CD4-positive, alpha-beta T cell treated with Interleukin-1 beta for 1 hour (primary cell): ENCODE measurements around the gene CNTN5.

Experiments
- DNase-seq, 2 donors: peaks; one replicate each; pipeline ENCODE4 v3.0.0-alpha.2; 2020 to 2022

The CNTN5 gene

DNA sequence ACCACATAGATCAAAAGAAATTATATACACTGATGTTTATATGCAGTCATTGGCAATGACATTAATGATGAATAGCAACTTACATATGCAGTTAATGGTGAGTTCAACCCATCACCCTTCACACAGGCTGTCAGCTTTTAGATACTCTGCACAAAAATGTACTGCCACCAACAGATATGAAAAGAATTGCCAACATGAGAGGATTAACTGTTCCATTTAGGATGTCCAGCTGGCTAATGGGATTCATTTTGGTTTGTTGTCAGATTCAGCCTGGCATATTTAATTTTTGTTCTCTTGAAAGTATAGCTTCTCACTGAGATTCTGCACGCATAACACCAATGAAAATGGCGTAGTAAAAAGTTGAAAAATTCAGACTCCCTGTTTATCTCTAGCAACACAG, 1112.4 kb downstream of the CNTN5 start:
- DNase-seq, result no peak

DNA sequence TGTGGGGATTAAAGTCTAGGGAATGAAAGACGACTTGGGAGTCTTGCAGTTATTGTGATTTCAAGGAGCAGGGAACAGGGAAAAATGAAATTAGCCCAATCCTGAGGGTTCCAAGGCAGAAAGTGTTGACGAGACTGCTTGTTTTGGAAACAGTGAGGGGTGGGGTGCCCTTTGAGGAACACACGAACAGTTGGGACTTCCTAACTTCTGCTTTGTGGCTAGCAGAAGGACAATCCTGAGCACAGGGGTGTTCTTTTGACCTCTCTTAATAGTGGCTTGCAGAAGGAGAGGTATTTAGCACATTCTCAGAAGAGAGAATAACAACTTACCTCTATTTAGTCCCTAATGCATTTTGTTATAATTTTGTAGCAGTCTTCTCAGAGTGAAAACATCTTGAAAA, 1120.5 kb downstream of the CNTN5 start:
- DNase-seq, result no peak

DNA sequence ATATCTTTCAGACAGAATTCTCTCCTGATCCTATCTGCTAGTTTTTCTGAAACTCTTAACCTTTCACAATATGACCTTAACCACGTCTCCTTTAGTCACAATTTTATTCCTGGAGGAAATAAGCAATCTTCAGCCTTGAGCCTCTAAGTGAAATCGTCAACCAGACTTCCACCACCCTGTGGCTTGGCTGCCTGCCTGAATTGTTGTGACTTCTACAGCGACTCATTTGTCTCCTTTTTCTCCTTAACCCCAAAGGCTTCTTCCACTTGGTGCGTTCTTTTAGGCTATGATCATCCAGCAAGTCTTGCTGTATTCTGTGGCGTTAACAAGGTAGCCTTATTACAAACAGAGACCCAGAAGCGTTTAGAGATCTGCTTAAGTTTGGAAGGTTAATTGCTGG, 1131.2 kb downstream of the CNTN5 start:
- DNase-seq, result no peak

DNA sequence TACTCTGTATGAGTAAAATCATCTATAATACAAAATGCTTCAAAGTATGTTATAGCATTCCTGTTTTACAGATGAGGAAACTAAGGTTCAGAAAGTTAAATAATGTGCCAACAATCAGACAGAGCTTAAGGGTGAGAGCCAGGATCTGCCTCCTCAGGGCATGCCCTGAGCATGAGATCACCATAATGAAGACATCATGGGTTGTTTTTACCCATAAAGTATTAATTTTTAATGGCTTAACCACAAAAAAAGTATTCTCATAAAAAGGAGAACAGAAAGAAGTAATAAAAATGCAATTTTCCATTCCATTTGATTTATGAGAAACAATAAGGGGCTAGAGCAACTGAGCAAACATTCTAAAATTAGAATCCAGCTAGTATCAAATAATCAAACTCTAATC, 1132.0 kb downstream of the CNTN5 start:
- DNase-seq, result no peak

DNA sequence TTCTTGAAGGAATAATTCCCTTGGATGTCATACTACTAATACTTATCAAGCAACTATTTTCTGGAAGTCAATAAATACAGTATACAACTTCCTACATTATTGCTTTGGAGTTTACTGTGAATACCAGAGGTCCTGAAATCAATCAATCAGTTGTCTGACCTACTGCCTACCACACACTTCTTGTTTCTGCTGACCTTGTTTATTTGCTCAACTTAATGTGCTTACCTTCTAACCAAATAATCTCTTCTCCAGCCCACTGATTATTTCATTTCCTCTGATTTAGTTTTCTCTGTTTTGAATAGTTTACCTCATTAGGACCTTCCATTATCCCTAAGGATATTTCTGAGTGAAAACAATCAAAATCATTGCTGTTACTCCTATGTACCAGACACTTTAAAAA, 1142.7 kb downstream of the CNTN5 start:
- DNase-seq, result no peak

DNA sequence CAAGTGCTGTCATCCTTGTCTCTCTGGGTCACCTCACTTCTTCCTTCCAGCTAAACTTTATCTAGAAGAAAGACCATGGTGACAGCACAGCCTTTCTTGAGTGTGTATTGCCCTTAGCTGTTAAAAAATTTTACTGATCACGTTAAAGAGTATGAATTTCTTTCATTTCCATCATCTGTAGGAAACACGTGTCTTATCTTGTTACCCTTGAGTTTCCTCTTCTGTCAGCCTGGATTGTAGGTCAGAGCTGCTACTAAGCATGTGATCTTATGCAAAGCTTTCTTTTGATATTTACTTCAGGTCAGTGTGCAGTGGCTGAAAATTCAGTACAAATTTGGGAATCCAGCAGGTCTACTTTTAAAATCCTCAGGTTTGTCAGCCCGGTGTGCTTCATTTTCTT, 1154.1 kb downstream of the CNTN5 start:
- DNase-seq, result no peak

DNA sequence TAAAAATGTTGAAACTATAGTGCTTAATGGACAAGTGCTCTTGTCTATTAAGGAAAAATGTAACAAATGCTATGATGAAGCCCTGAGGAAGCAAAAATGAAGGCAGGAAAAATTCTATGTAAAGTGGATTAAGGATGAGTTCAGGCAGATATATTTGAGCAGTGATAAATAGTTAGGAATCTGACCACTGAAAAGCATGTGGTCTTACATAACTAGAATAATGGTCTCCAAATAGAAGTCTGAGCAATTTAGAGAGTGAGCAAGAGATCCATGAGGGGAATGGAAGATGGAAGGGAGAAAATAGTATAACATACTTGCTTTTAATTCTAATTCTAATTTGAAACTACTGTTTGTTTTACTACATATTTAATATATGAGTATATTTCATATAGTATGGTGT, 1155.7 kb downstream of the CNTN5 start:
- DNase-seq, result no peak

DNA sequence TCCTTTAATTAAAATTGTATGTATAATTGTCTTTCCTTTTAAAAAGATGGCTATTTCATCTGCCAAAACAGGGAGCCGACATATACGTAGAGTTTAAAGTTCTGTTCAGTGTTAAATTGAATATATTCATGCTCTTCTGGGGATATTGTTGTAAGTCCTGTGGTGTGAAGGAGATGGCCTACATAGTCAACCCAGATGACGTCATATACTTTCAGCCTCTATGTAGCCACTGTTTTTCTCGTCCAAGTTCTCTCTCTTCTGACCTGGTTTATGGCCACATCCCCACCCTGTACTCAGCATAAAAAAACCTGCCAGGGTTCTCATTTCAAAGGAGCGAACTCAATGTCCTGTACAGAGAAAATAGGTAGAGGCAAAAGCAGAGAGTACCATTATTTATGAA, 1156.9 kb downstream of the CNTN5 start:
- no peak for DNase-seq

DNA sequence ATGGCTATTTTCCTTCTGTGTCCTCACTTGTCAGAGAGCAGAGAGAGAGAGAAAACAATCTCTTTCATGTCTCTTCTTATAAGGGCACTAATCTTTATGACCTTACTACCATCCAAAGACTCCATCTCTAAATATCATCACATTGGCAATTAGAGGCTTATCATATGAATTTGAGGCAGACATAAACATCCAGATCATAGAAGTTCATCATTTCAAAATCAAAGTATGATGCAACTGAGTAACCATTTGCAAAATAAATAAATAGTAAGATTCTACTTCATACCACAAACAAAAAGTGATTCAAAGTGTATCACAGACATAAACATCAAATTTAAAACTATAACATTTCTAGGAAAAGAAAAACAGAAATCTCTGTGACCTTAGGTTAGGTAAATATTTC, 1161.6 kb downstream of the CNTN5 start:
- DNase-seq, result no peak

DNA sequence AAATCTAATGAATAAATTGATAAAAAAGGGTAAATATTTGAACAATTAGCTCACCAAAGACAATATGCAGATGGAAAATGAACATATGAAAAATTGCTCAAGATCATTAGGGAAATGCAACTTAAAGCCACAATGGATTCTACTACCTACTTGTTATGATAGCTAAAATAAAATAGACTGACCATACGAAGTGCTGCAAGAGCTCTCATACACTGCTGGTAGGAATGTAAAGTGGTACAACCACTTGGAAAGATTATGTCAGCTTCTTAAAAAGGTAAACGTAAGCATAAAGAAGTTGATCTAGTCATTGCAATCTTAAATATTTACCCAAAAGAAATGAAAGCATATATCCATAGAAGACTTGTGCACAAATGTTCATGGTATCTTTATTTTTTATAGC, 1162.2 kb downstream of the CNTN5 start:
- no peak for DNase-seq

DNA sequence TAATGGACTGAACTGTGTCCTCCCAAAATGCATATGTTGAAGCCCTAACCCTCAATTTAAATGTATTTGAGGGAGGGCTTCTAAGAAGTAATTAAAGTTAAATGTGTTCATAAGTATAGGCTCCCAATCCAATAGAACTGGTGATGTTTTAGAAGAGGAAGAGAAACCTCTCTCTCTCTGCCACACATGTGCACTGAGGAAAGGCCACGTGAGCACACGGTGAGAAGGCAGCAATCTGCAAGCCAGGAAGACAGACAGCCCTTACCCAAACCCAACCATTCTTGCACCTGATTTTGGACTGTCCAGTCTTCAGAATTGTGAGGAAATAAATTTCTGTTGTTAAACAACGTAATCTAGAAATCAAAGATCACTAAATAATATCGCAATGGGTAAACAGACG, 1164.8 kb downstream of the CNTN5 start:
- no peak for DNase-seq

DNA sequence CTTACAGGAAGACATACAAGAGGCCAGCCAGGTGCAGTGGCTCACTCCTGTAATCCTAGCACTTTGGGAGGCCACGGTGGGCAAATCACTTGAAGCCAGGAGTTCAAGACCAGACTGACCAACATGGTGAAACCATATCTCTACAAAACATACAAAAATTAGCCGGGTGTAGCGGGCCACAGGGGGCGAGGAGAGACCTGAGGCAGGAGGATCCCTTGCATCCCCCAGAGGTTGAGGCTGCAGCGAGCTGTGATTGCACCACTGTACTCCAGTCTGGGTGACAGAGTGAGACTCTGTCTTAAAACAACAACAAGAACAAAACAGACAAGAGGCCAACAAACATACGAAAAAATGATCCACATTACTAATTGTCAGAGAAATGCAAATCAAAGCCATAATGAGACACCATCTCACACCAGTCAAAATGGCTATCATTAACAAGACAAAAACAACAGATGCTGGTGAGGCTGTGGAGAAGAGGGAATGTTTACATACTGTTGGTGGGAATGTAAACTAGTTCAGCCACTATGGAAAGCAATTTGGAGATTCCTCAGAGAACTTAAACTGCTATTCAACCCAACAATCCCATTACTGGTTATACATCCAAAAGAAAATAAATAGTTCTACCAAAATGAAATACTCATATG, 1167.5 kb downstream of the CNTN5 start:
- DNase-seq, result no peak

DNA sequence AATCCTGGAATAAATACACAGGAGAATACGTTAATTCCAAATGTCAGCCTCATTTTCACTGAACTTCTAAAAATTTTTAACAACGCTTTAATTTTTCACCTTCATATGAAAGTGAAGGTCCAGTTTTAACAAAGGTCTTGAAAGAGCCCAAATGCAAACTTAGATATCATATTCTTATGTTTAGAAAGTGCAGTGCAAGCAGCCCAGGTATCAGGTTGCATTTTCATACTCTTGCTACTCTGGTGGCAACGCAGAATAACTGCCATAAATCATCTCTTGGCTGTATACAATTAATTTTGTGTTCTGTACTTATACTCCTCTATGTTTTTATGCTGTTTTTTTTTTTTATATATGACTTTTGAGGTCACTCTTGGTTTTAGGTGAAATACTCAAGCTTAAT, 1169.6 kb downstream of the CNTN5 start:
- DNase-seq, result no peak

DNA sequence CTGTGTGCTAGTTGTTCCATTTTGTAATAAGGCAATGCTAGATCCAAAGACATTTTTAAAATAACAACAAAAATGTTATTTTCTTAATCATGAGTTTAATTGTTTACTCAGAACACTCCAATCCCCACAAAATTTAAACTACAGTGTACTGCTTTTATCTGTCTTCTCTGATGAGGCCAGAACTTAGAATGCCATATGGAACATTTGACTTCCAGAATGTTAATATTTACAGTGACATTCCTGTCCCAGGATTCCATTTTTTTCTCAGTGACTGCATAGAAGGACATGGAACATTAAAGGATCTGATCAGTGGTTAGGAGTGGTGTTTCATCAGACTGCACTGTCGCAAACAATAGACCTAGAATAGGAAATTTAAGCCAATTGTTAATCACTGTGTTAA, 1171.4 kb downstream of the CNTN5 start:
- no peak for DNase-seq

DNA sequence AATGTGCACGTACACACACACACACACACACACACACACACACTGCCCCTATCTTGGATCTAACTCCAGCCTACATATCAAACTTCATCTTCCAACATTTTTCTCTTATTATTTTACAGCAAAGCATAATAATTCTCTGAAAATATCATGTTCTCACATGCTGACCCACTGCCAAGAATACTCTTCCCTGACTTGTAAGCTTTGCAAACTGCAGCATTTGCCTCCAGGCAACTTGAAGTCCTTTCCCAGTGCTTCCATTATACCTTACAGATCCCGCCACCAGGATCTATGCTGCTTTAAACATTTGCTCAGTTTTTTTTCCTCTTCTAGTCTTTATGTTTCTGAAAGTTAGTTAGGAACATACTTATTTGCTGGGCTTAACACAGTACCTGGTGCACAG, 1183.0 kb downstream of the CNTN5 start:
- DNase-seq, result no peak

DNA sequence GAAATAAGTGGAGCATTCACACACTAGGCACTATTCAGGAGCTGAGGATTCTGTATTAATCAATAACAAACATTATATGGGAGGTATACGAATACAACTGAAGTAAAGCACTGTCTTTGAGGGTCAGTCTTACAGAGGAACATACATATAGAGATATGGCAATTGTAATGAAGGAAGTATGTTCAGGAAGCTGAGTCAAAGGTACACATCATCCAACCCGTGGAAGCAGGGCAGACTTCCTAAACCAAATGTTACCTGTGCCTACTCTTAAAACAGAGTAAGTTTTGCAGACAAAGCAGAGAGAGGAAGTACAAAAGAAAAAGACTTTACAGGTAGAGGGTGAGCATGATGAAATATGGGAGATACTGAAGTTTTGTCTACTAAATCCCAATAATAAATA, 1185.2 kb downstream of the CNTN5 start:
- no peak for DNase-seq

DNA sequence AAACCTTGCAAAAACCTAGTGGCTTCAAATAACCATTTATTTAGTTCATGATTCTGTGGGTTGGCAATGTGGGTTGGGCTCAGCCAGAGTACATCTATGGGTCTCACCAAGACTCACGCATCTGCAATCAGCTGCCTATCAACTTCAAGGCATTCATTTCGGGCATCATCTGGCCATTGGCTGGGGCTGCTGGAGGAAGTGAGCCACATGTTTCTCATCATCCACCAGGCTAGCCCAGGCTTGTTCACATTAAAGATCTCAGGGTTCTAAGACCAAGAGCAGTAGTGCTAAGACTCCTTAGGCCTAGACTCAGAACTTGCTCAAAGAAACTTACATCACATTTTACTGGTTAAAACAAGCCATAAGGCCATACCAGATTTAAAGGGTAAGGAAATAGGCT, 1187.5 kb downstream of the CNTN5 start:
- DNase-seq, result no peak

DNA sequence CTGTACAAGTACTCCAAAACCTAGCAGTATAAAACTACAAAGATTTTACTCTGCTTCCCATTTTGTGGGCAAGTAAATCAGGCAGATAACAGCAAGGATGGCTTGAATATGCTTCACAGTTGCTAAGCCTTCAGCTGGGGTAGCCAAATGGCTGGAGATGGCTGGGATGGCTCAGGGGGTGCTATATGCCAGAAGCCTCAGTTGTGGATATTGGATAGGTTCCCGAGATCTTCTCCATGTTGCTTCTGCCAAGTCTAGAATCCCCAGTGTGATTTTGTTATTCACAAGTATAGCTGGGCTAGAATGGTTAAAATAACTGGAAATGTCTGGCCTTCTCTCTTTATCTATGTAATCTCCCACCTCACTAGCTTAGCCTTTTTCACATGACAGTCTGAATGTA, 1194.0 kb downstream of the CNTN5 start:
- DNase-seq, result no peak

DNA sequence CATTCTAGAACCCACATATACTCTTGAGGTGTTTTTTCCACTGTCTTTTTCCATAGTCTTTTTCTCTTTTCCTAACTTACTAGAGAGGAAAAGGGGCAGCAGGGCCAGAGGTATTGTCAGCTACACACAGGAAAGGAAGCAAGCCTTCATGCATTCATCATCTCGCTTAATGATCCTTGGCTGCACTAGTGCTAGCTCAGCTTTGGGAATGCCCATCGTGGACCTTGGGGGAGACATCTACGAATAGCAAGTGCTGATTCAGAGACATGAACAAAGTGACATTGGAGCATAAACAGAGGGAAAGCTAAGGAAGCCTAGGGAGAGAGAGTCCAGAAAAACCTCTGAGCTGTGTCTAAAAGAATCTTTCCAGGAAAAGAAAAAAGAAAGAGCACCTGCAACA, 1200.1 kb downstream of the CNTN5 start:
- DNase-seq, result no peak

DNA sequence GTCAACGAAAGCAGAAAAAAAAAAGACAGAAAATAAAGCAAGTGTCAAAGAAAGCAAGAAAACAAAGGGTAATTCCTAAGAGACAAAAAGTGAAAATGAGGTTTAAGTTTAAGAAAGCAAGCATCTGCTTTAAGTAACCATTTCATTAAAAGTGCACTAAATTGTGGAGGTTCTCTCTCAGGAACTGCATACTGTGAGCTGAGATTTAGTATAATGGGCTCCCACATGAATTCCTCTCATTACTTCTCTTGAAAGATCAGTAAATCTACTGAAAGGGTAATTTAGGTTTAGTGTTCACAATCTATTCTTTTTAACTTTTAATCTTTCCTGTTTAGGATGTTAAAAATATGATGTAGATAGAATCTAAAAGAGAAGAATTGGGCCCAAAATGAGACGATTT, 1201.0 kb downstream of the CNTN5 start:
- DNase-seq, result no peak

DNA sequence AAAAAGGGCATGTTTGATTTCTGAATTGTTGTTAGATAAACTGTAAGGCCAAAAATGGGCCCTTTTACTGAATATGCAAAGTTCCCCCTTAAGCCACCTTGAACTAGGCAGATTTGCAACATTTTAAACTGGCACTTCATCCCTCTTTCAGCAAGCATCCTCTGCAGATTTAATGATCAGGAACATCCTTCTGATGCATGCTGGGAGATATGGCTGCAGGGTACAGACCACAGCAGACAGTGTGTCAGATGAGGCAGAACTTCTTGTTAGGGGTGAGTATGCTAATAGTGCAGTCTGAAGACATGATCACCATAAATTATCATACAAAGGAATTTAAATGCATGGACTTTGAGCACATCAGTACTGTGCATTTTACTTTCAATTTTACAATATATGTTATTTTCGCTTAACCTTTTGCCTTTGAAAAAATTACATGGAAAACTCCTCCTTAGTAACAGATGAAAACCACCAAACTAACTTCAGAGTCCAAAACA, 1203.8 kb downstream of the CNTN5 start:
- no peak for DNase-seq

DNA sequence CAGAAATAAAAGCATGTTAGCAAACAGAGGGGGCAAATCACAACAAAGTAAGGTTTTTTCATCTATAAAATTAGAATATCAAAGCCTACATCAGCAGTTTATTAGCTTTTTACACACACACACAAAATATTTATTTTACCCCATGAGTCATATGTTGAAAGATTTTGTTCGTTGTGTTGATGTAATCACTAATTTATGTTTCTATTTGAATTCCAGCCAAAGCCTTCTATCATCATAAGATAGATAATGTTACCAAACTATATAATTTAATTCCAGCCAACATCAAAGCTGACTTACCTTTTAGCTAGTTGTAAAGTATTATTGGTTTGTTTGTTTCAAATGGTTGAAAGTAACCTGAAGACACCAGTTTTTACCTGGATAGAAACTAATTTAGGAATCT, 1208.3 kb downstream of the CNTN5 start:
- DNase-seq, result no peak

DNA sequence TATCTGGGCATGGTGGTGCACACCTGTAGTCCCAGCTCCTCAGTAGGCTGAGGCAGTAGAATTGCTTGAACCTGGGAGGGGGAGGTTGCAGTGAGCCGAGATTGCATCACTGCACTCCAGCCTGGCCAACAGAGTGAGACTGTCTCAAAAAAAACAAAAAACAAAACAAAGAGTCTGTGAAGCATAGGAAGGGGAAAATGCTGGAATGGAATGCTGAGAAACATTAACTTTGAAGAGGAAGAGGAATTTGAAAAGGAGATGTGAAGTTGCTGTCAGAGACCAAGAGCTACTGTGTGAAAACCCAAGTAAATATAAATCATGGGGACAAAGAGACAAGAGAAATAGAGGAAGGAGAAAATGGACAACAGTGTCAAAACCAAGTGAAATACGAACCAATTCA, 1211.3 kb downstream of the CNTN5 start:
- no peak for DNase-seq

DNA sequence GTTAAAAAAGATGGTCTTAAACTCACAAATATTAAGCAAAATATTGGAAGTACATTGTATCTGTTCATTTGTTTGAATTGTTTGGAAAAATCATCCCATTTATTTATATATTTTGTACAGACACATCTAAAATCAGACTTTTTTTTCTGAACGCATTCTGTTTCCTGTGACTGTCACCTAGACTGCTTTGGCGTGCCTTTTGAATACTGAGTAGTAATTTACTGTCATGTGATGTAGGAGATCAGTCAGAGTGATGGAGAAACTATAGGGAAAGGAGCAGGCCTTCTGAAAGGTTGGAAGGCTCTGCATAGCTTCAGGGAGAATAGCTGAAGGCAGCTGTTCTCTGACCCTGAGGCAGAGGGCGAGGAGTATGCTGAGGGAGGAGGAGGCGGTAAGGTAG, 1214.3 kb downstream of the CNTN5 start:
- no peak for DNase-seq

DNA sequence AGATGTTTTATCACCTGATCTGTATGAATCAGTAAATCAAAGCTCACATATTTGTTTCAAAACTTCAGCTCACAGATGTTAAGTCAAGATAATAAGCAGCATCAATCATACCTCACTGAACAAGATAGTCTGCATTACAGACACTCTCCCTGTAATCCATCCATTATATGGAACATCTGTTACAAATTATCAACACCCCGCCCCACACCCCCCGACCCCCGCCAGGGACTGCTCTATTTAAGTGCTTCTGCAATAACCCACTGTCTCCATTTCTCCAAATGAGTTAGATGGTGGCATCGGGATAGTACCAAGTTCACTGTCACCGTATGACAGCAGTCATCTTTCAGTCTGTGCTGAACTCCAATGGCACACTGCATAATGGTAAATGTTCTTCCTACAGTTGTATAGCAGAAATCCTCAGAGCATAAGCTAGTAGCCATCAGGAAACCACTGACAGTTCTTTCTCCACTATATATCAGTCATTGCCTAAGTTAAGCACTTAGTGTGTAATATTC, 1219.3 kb downstream of the CNTN5 start:
- no peak for DNase-seq
